Keratinocyte (primary cell): Measurements from ENCODE around the gene SLC30A7. TPM values are rescaled to one million over a fixed set of nuclear protein-coding genes. Genes with fewer than 3 reads are reported as not detected.

Experiments used
- DNase-seq: peaks from one replicate; pipeline ENCODE4 v3.0.0-alpha.2; 2011; ENCODE audit warnings: low read depth, missing footprints, low spot score
- FAIRE-seq: peaks from 2 replicates; lab custom pipeline; 2011; peaks lifted over from hg19 to GRCh38; lab: Jason Lieb, UNC
- H2AFZ ChIP-seq: 2 replicates; pipeline ENCODE4 v1.6.0; 2012; ENCODE audit warnings: low read length, control low read depth, inconsistent platforms; ENCODE audit not compliant: control insufficient read depth
- H3K27ac ChIP-seq: 2 replicates; pipeline ENCODE4 v1.5.1; 2011; ENCODE audit warnings: low read length; ENCODE audit not compliant: control insufficient read depth, insufficient read depth
- H3K27me3 ChIP-seq: 3 replicates; pipeline ENCODE4 v1.6.0; 2011; ENCODE audit warnings: low read length; ENCODE audit not compliant: control insufficient read depth, insufficient read depth; ENCODE audit errors: extremely low read depth
- H3K36me3 ChIP-seq, 2 experiments: 2 replicates in 1 of 2; 3 replicates in 1 of 2; pipeline ENCODE4 v1.5.1; 2011; ENCODE audit warnings: low read length in 2 of 2, mild to moderate bottlenecking in 1 of 2; ENCODE audit not compliant: control insufficient read depth in 2 of 2, insufficient read depth in 2 of 2; ENCODE audit errors: extremely low read depth in 1 of 2
- H3K4me1 ChIP-seq: 3 replicates; pipeline ENCODE4 v1.5.1; 2011; ENCODE audit warnings: low read length; ENCODE audit not compliant: control insufficient read depth, insufficient read depth; ENCODE audit errors: extremely low read depth
- H3K4me2 ChIP-seq: 3 replicates; pipeline ENCODE4 v1.6.0; 2011; ENCODE audit warnings: low read depth, low read length; ENCODE audit not compliant: control insufficient read depth, insufficient read depth; ENCODE audit errors: extremely low read depth
- H3K4me3 ChIP-seq, 3 experiments: fragments of 200-600 bp in 1 of 3; sonication (generic) in 1 of 3; 2 replicates in 2 of 3; 3 replicates in 1 of 3; pipeline ENCODE4 v1.5.1; 2011 to 2016; ENCODE audit warnings: low read length in 3 of 3, mild to moderate bottlenecking in 3 of 3, control low read depth in 2 of 3, inconsistent platforms in 1 of 3, low read depth in 1 of 3, mixed read lengths in 1 of 3, mixed run types in 1 of 3, moderate library complexity in 1 of 3; ENCODE audit not compliant: control insufficient read depth in 2 of 3, insufficient read depth in 2 of 3; ENCODE audit errors: extremely low read depth in 1 of 3
- H3K79me2 ChIP-seq: 2 replicates; pipeline ENCODE4 v1.6.0; 2012; ENCODE audit warnings: low read length; ENCODE audit not compliant: control insufficient read depth, insufficient read depth
- H3K9ac ChIP-seq: 3 replicates; pipeline ENCODE4 v1.6.0; 2011; ENCODE audit warnings: low read length; ENCODE audit not compliant: control insufficient read depth, insufficient read depth; ENCODE audit errors: extremely low read depth
- H3K9me1 ChIP-seq: 3 replicates; pipeline ENCODE4 v1.6.0; 2011; ENCODE audit warnings: low read length; ENCODE audit not compliant: control insufficient read depth, insufficient read depth; ENCODE audit errors: extremely low read depth
- H3K9me3 ChIP-seq: 2 replicates; pipeline ENCODE4 v1.5.1; 2012; ENCODE audit warnings: low read depth, low read length; ENCODE audit not compliant: control insufficient read depth
- H4K20me1 ChIP-seq: 3 replicates; pipeline ENCODE4 v1.6.0; 2011; ENCODE audit warnings: low read length; ENCODE audit not compliant: control insufficient read depth, insufficient read depth; ENCODE audit errors: extremely low read depth
- CTCF ChIP-seq, 3 experiments: IDR thresholded peaks in 1 of 3; conservative IDR thresholded peaks in 1 of 3; optimal IDR thresholded peaks in 1 of 3; 2 replicates in 2 of 3; 3 replicates in 1 of 3; pipeline versions ENCODE3 to v1.5.1; 2011; ENCODE audit warnings: low read length in 3 of 3, mild to moderate bottlenecking in 3 of 3, moderate library complexity in 2 of 3, control low read depth in 1 of 3, inconsistent platforms in 1 of 3; ENCODE audit not compliant: insufficient read depth in 2 of 3; ENCODE audit errors: extremely low read depth in 1 of 3
- EZH2 ChIP-seq: IDR thresholded peaks from one replicate; pipeline ENCODE4 v1.6.1; 2012; ENCODE audit warnings: inconsistent platforms, mild to moderate bottlenecking, low read length, moderate library complexity
- dilution Hi-C: fragments of 300-500 bp; cut with MboI; formaldehyde crosslinking; loops from one replicate; pipeline ENCODE4 v1.7.0; 2020; ENCODE audit warnings: low sequenced_read_pairs; ENCODE audit not compliant: extremely low pct_ligation_motif_present
- polyA plus RNA-seq, 5 experiments: library from polyadenylated mRNA; depleted of rRNA in 3 of 5; stranded (reverse) in 3 of 5; stranded (forward) in 1 of 5; unstranded in 1 of 5; fragments of >200 nt; gene quantifications; 1 replicate in 1 of 5; 2 replicates in 3 of 5; 3 replicates in 1 of 5; pipeline versions ENCODE4 v1.2.1 to v1.2.3, GENCODE V29; 2011 to 2012; ENCODE audit warnings: missing spikeins in 2 of 5, low read depth in 1 of 5, low replicate concordance in 1 of 5

SLC30A7 gene
- polyA plus RNA-seq, 1 donor (not counting 4 experiments of a cell fraction or from before 2014, with no cell fraction given), result 15.1 TPM

GRCh38 chr1:100875228-100875627 is 20.7 kb upstream of the SLC30A7 start:
- no peak overlapping the region for H3K4me3 ChIP-seq
- no peak overlapping the region for H3K9ac ChIP-seq
- H2AFZ ChIP-seq, result no peak overlapping the region
- no peaks in the 10 kb centered on the region for H3K4me1 ChIP-seq
- FAIRE-seq (no peak), DNase-seq (no peak)
- H3K36me3 ChIP-seq, result no peaks in the 10 kb centered on the region
- H3K27me3 ChIP-seq, result no peaks in the 10 kb centered on the region
- TF ChIP-seq EZH2 (no peak), CTCF (optimal IDR thresholded peaks at IDR 0.05 in 1 of 3, IDR thresholded peaks at IDR 0.05 in 1 of 3, conservative IDR thresholded peaks at IDR 0.05 in 1 of 3; ENCODE audit: extremely low read depth in 1 of 3, insufficient read depth in 2 of 3, low read length in 3 of 3) (no peak)
- H3K9me1 ChIP-seq, result no peaks in the 10 kb centered on the region
- no peaks in the 10 kb centered on the region for H3K79me2 ChIP-seq
- dilution Hi-C loops, result no loop called here
- no peak overlapping the region for H3K27ac ChIP-seq
- H3K9me3 ChIP-seq, result no peaks in the 10 kb centered on the region
- H3K4me2 ChIP-seq, result no peak overlapping the region
- no peaks in the 10 kb centered on the region for H4K20me1 ChIP-seq

GRCh38 chr1:100876291-100876690 is 19.6 kb upstream of the SLC30A7 start:
- H3K27me3 ChIP-seq, result no peaks in the 10 kb centered on the region

More at GRCh38 chr1:100876291-100876690, 19.6 kb upstream of the SLC30A7 start:
- H3K9me3 ChIP-seq, result no peaks in the 10 kb centered on the region
- TF ChIP-seq EZH2, result no peak
- TF ChIP-seq CTCF (optimal IDR thresholded peaks at IDR 0.05 in 1 of 3, IDR thresholded peaks at IDR 0.05 in 1 of 3, conservative IDR thresholded peaks at IDR 0.05 in 1 of 3; ENCODE audit: extremely low read depth in 1 of 3, insufficient read depth in 2 of 3, low read length in 3 of 3), result no peak
- no peak overlapping the region for H3K27ac ChIP-seq
- H3K4me3 ChIP-seq, result no peak overlapping the region
- FAIRE-seq (no peak), DNase-seq (no peak)
- no peaks in the 10 kb centered on the region for H4K20me1 ChIP-seq
- no peak overlapping the region for H2AFZ ChIP-seq
- dilution Hi-C loops, result no loop called here
- H3K9me1 ChIP-seq, result no peaks in the 10 kb centered on the region
- H3K79me2 ChIP-seq, result no peaks in the 10 kb centered on the region
- H3K4me2 ChIP-seq, result no peak overlapping the region
- H3K36me3 ChIP-seq, result no peaks in the 10 kb centered on the region
- H3K9ac ChIP-seq, result no peak overlapping the region
- no peaks in the 10 kb centered on the region for H3K4me1 ChIP-seq
